Uterus (tissue), 4 donors: ENCODE results near the gene FARS2. TPM values are rescaled to one million over a fixed set of nuclear protein-coding genes. Genes with fewer than 3 reads are reported as not detected.

ENCODE experiments used
- DNase-seq, 2 donors: peaks; one replicate each; pipeline ENCODE4 v3.0.0-alpha.2; 2019 to 2020
- H3K27ac ChIP-seq, 2 donors: fragments of 200-600 bp; sonication (generic); 1 replicate in 1 of 2; 2 replicates in 1 of 2; pipeline ENCODE4 v1.5.1; 2016 to 2018
- H3K27me3 ChIP-seq, 2 donors: fragments of 200-600 bp; sonication (generic); one replicate each; pipeline ENCODE4 v1.5.1; 2018 to 2019; ENCODE audit warnings: control low read depth in 1 of 2
- H3K36me3 ChIP-seq, 2 donors: fragments of 200-600 bp; sonication (generic); one replicate each; pipeline ENCODE4 v1.5.1; 2019; ENCODE audit warnings: control low read depth in 1 of 2
- H3K4me1 ChIP-seq, 2 donors: fragments of 200-600 bp; sonication (generic); one replicate each; pipeline ENCODE4 v1.5.1; 2018 to 2019; ENCODE audit warnings: control low read depth in 1 of 2
- H3K4me3 ChIP-seq, 2 donors: fragments of 200-600 bp; sonication (generic); 1 replicate in 1 of 2; 2 replicates in 1 of 2; pipeline ENCODE4 v1.5.1; 2018 to 2019; ENCODE audit warnings: mild to moderate bottlenecking in 1 of 2
- H3K9me3 ChIP-seq, 2 donors: fragments of 200-600 bp; sonication (generic); one replicate each; pipeline ENCODE4 v1.5.1; 2019; ENCODE audit warnings: control low read depth in 1 of 2
- CTCF ChIP-seq, 4 experiments: fragments of 200-600 bp in 2 of 4; fragments of 450-650 bp in 2 of 4; sonication (generic) in 2 of 4; IDR thresholded peaks; one replicate each; pipeline ENCODE4 v1.5.1; 2016 to 2019; ENCODE audit warnings: antibody characterized with exemption in 4 of 4, mild to moderate bottlenecking in 2 of 4, moderate library complexity in 1 of 4
- POLR2A ChIP-seq, 2 donors: fragments of 450-650 bp; IDR thresholded peaks; one replicate each; pipeline ENCODE4 v1.6.1; 2016; ENCODE audit warnings: antibody characterized with exemption in 2 of 2, mild to moderate bottlenecking in 1 of 2, moderate library complexity in 1 of 2
- intact Hi-C: fragments of 100-400 bp; cut with DNase I; formaldehyde crosslinking; loops from one replicate; pipeline ENCODE4 v1.15.1; 2023; ENCODE audit warnings: low total_unique reads
- total RNA-seq, 4 donors: library from RNA; depleted of rRNA in 3 of 4; stranded (reverse); fragments of >200 nt in 3 of 4; gene quantifications; one replicate each; pipeline versions ENCODE4 v1.1.0 to v1.2.4, GENCODE V29; 2014 to 2023
- donor health status: DM: yes; HTN: yes; CAD: no.

The FARS2 gene
- total RNA-seq, 4 donors from 2014 or later, result 14.4 to 32.5 (median 25.6) TPM

- Histone ChIP-seq H3K27me3 (no peaks in the 10 kb centered on the region), H3K27ac (no peak overlapping the region), H3K36me3 (no peaks in the 10 kb centered on the region), H3K9me3 (no peaks in the 10 kb centered on the region), H3K4me3 (no peak overlapping the region), H3K4me1 (no peaks in the 10 kb centered on the region)
- TF ChIP-seq POLR2A (IDR thresholded peaks at IDR 0.05), result no peak
- no peak for TF ChIP-seq CTCF (IDR thresholded peaks at IDR 0.05)
- no peak for DNase-seq
- intact Hi-C loops, result no loop called here
Measured at GRCh38 chr6:5636210-5637030, 375.1 kb downstream of the FARS2 start.

GRCh38 chr6:5637714-5638113 is 376.4 kb downstream of the FARS2 start:
- Histone ChIP-seq H3K27me3 (no peaks in the 10 kb centered on the region), H3K27ac (no peak overlapping the region), H3K4me1 (no peaks in the 10 kb centered on the region), H3K4me3 (no peak overlapping the region), H3K36me3 (no peaks in the 10 kb centered on the region), H3K9me3 (no peaks in the 10 kb centered on the region)
- TF ChIP-seq CTCF (IDR thresholded peaks at IDR 0.05) (no peak), POLR2A (IDR thresholded peaks at IDR 0.05) (no peak)
- intact Hi-C loops, result no loop called here
- DNase-seq, result no peak

GRCh38 chr6:5638666-5639065 is 377.4 kb downstream of the FARS2 start:
- intact Hi-C loops, result no loop called here
- no peaks in the 10 kb centered on the region for H3K9me3 ChIP-seq
- no peak for DNase-seq
- no peaks in the 10 kb centered on the region for H3K4me1 ChIP-seq
- no peak overlapping the region for H3K4me3 ChIP-seq
- no peaks in the 10 kb centered on the region for H3K36me3 ChIP-seq
- no peaks in the 10 kb centered on the region for H3K27me3 ChIP-seq
- TF ChIP-seq POLR2A (IDR thresholded peaks at IDR 0.05) (no peak), CTCF (IDR thresholded peaks at IDR 0.05) (no peak)
- H3K27ac ChIP-seq, result no peak overlapping the region

GRCh38 chr6:5639193-5639592 is 377.9 kb downstream of the FARS2 start:
- H3K9me3 ChIP-seq, result no peaks in the 10 kb centered on the region
- intact Hi-C loops, result no loop called here
- no peaks in the 10 kb centered on the region for H3K36me3 ChIP-seq
- no peak overlapping the region for H3K4me3 ChIP-seq
- no peak for TF ChIP-seq POLR2A (IDR thresholded peaks at IDR 0.05)
- no peak for TF ChIP-seq CTCF (IDR thresholded peaks at IDR 0.05)
- no peaks in the 10 kb centered on the region for H3K4me1 ChIP-seq
- H3K27ac ChIP-seq, result no peak overlapping the region
- no peak for DNase-seq
- no peaks in the 10 kb centered on the region for H3K27me3 ChIP-seq

GRCh38 chr6:5640614-5641013 is 379.3 kb downstream of the FARS2 start:
- DNase-seq, result no peak
- Histone ChIP-seq H3K4me3 (no peak overlapping the region), H3K27me3 (no peaks in the 10 kb centered on the region), H3K9me3 (no peaks in the 10 kb centered on the region), H3K36me3 (no peaks in the 10 kb centered on the region), H3K27ac (no peak overlapping the region), H3K4me1 (no peaks in the 10 kb centered on the region)
- TF ChIP-seq CTCF (IDR thresholded peaks at IDR 0.05), result no peak
- no peak for TF ChIP-seq POLR2A (IDR thresholded peaks at IDR 0.05)
- intact Hi-C loops, result no loop called here
